RWPE2 (cell line): ENCODE data around the gene RNF6.
A peak's percentile ranks its signal among the peaks of the same experiment; 100 is the strongest.

Source experiments
- ATAC-seq: fragments of 200-7000 bp; cut with Tn5 transposase; 3 replicates; pipeline ENCODE4 v1.9.1; 2021; ENCODE audit warnings: low read depth
- DNase-seq: peaks from one replicate; pipeline ENCODE4 v3.0.0-alpha.2; 2020; ENCODE audit warnings: low spot score
- H3K27ac ChIP-seq: fragments of 450-650 bp; 2 replicates; pipeline ENCODE4 v1.5.1; 2017; ENCODE audit warnings: mild to moderate bottlenecking; ENCODE audit not compliant: poor library complexity, severe bottlenecking
- H3K27me3 ChIP-seq: fragments of 250-450 bp; sonication (Bioruptor Pico); 2 replicates; pipeline ENCODE4 v1.5.1; 2021; ENCODE audit warnings: mild to moderate bottlenecking, moderate library complexity; ENCODE audit not compliant: insufficient read depth, poor library complexity, severe bottlenecking
- H3K36me3 ChIP-seq: fragments of 250-450 bp; sonication (Bioruptor Pico); 2 replicates; pipeline ENCODE4 v1.5.1; 2020; ENCODE audit warnings: low read depth, mild to moderate bottlenecking, moderate library complexity
- H3K4me1 ChIP-seq: fragments of 250-450 bp; sonication (Bioruptor Pico); 2 replicates; pipeline ENCODE4 v1.5.1; 2021; ENCODE audit warnings: mild to moderate bottlenecking, moderate library complexity; ENCODE audit not compliant: insufficient read depth, poor library complexity, severe bottlenecking
- H3K4me3 ChIP-seq: fragments of 250-450 bp; sonication (Bioruptor Pico); 2 replicates; pipeline ENCODE4 v1.5.1; 2021; ENCODE audit warnings: mild to moderate bottlenecking, moderate library complexity; ENCODE audit not compliant: severe bottlenecking
- H3K9me3 ChIP-seq: fragments of 250-450 bp; sonication (Bioruptor Pico); 2 replicates; pipeline ENCODE4 v1.5.1; 2021; ENCODE audit warnings: mild to moderate bottlenecking, moderate library complexity; ENCODE audit not compliant: severe bottlenecking
- CTCF ChIP-seq: fragments of 450-650 bp; IDR thresholded peaks from one replicate; pipeline ENCODE4 v1.5.1; 2017; ENCODE audit warnings: mild to moderate bottlenecking, moderate library complexity; ENCODE audit not compliant: poor library complexity, severe bottlenecking

Gene RNF6

DNA sequence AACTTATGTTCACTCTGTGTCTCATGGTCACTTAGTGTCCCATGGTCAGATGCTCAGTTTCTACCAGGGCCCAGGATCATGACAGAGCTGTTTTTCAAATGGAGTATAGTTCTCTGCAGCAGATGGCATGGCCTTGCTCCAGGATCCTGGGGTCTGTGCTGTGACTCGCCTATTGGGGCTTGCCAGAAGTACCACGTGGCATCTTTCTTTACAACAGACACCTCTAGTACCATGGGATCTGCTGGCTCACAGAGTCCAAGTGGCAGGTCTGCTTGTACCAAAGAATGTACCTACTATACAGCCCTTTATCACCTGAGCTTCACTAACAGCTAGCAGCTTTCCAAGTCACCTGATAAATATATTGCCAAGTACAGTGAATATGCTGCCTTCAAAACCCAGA is 6.0 kb upstream of the RNF6 start:
- no peaks in the 10 kb centered on the region for H3K27me3 ChIP-seq
- H3K4me3 ChIP-seq, result no peak overlapping the region
- H3K27ac ChIP-seq, result no peak overlapping the region
- H3K4me1 ChIP-seq, result peaks cover under 1% of the 10 kb centered on the region
- TF ChIP-seq CTCF, result no peak
- no peaks in the 10 kb centered on the region for H3K9me3 ChIP-seq
- DNase-seq, result no peak
- no peaks in the 10 kb centered on the region for H3K36me3 ChIP-seq
- ATAC-seq, result no peak

DNA sequence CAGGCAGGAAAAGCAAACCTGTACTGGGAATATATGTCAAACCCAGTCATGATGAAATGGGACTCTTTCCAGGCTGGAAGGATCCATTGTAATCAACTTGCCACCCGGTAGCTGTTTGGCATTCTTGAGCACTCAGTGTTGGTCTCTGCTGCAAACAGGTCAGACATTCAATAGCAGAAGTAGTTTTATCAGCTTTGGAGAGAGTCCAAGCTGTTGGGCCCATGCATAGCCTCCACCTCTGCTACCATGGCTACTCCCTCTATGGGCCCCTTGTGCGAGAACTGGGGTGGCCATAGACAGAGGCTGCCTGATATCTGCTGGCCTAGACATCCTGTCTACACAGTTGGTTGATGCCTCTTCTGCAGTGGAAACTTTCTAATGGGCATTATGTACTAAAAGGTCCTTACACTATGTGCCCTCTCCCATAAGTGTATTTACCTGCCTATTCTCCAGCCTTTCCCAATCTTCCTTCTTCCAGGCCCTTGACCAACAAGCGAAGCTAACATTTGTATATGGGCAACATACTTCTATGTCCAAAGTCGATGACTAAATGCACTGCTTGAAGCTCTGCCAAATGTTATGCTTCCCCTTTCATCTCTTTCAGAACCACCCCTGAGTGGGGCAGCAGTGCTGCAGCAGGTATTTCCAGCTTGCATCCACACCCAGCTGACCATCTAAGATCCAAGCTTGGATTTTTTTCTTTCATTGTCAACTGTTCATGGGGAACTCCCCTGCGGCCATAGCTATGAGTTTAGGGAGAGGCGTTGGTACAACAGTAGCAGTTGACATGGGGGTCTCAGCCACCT is 5.3 kb upstream of the RNF6 start:
- no peaks in the 10 kb centered on the region for H3K9me3 ChIP-seq
- no peak overlapping the region for H3K27ac ChIP-seq
- H3K4me3 ChIP-seq, result no peak overlapping the region
- H3K27me3 ChIP-seq, result no peaks in the 10 kb centered on the region
- peaks cover 5% of the 10 kb centered on the region for H3K4me1 ChIP-seq
- ATAC-seq, result no peak
- no peaks in the 10 kb centered on the region for H3K36me3 ChIP-seq
- DNase-seq, result no peak
- no peak for TF ChIP-seq CTCF

GRCh38 chr13:26225896-26226617 is 3.9 kb upstream of the RNF6 start:
- Histone ChIP-seq H3K36me3 (no peaks in the 10 kb centered on the region), H3K27ac (no peak overlapping the region), H3K4me1 (peaks cover 5% of the 10 kb centered on the region), H3K9me3 (no peaks in the 10 kb centered on the region), H3K27me3 (no peaks in the 10 kb centered on the region), H3K4me3 (no peak overlapping the region)
- no peak for DNase-seq
- no peak for ATAC-seq
- no peak for TF ChIP-seq CTCF

DNA sequence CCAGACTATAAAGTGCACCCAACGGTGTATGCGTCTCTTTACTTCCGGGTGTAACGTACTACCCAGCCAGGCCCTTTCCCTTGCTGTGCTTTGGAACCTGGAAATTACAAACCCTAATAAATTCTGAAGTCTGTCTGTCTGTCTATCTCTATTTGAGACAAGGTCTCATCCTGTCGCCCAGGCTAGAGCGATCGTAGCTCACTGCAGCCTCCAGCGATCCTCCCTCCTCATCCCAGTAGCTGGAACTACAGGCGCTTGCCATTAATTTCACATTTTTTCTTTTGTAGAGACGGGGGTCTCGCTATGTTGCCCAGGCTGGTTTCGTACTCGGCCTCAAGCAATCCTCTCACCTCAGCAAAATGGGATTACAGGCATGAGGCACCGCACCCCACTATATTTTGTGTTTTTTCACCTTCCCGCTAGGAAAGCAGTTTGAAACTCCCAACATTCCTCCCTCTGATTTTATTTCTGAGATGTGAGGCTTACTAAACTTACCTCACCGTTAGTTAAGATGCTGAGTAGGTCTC is 469 bp upstream of the RNF6 start:
- no peak for TF ChIP-seq CTCF
- DNase-seq (no peak), ATAC-seq (peak; percentile 13; the same call in 2 of the 3 replicates)
- Histone ChIP-seq H3K36me3 (peaks cover 35% of the 10 kb centered on the region), H3K9me3 (no peaks in the 10 kb centered on the region), H3K4me1 (peaks cover 14% of the 10 kb centered on the region), H3K27me3 (no peaks in the 10 kb centered on the region), H3K4me3 (peak overlapping the region; percentile 97), H3K27ac (peak overlapping the region; percentile 78)

DNA sequence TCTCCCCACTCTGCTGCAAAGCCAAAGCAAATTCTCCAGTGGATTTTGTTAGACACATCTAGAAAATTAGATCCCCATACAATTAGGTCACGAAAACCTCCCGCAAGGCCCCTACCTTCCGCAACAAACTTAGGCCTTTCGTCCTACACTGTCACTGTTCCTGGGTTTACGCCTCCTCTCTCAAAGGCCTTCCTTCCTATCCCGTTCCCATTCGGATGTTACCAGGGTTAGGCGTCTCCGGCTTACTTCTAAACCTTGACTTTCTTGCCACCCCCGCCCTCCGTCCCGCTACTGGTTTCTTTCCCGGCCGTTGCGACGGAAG is 754 bp downstream of the RNF6 start:
- DNase-seq, result no peak
- peaks cover 14% of the 10 kb centered on the region for H3K4me1 ChIP-seq
- H3K36me3 ChIP-seq, result peaks cover 47% of the 10 kb centered on the region
- peak overlapping the region; percentile 97 for H3K4me3 ChIP-seq
- H3K27ac ChIP-seq, result peak overlapping the region; percentile 78
- no peaks in the 10 kb centered on the region for H3K9me3 ChIP-seq
- TF ChIP-seq CTCF, result no peak
- ATAC-seq, result peak; percentile 55
- no peaks in the 10 kb centered on the region for H3K27me3 ChIP-seq
